HG03378 (cell line): Measurements from ENCODE around the gene GPAM.
"Not testable (repeated sequence)": the region's sequence is repeated elsewhere in the genome, so short reads cannot be mapped to it uniquely, and the experiment has no call there.

Experiments used
- ATAC-seq: cut with Tn5 transposase; IDR thresholded peaks from one replicate; pipeline ENCODE4 v1.9.1; 2021; ENCODE audit warnings: mild to moderate bottlenecking, moderate library complexity; ENCODE audit not compliant: unreplicated experiment

Gene GPAM

GRCh38 chr10:112183329-112184051 is at the start of gene GPAM:
Gene GPAM (minus strand): TSS chr10:112183765. CDS start chr10:112181784, 1,981 bp downstream.
- peak; percentile 91 for ATAC-seq

- ATAC-seq = no peak
Measured at GRCh38 chr10:112232670-112233069, 49.1 kb upstream of the GPAM start.

GRCh38 chr10:112231602-112232400 is 48.2 kb upstream of the GPAM start:
- ATAC-seq = no peak

- no peak for ATAC-seq
Measured at GRCh38 chr10:112230325-112230988, 46.9 kb upstream of the GPAM start.

- no peak for ATAC-seq
Measured at GRCh38 chr10:112229901-112230300, 46.3 kb upstream of the GPAM start.

GRCh38 chr10:112229096-112229495 is 45.5 kb upstream of the GPAM start:
- no peak for ATAC-seq

- not testable (repeated sequence) for ATAC-seq
Measured at GRCh38 chr10:112228366-112229088, 45.0 kb upstream of the GPAM start.

- no peak for ATAC-seq
Measured at GRCh38 chr10:112227331-112227987, 43.9 kb upstream of the GPAM start.

GRCh38 chr10:112226439-112227248 is 43.1 kb upstream of the GPAM start:
- no peak for ATAC-seq

- no peak for ATAC-seq
Measured at GRCh38 chr10:112225771-112226438, 42.3 kb upstream of the GPAM start.

GRCh38 chr10:112224933-112225529 is 41.5 kb upstream of the GPAM start:
- no peak for ATAC-seq

GRCh38 chr10:112223725-112224124 is 40.2 kb upstream of the GPAM start:
- ATAC-seq = no peak

- no peak for ATAC-seq
Measured at GRCh38 chr10:112222799-112223198, 39.2 kb upstream of the GPAM start.

- no peak for ATAC-seq
Measured at GRCh38 chr10:112221545-112221944, 38.0 kb upstream of the GPAM start.

- ATAC-seq = no peak
Measured at GRCh38 chr10:112218960-112219359, 35.4 kb upstream of the GPAM start.

GRCh38 chr10:112218036-112218390 is 34.4 kb upstream of the GPAM start:
- ATAC-seq = no peak

GRCh38 chr10:112217386-112218035 is 33.9 kb upstream of the GPAM start:
- no peak for ATAC-seq

GRCh38 chr10:112216966-112217365 is 33.4 kb upstream of the GPAM start:
- no peak for ATAC-seq
